Measurements from ENCODE around the gene C16orf86.

C16orf86 gene, protein sequence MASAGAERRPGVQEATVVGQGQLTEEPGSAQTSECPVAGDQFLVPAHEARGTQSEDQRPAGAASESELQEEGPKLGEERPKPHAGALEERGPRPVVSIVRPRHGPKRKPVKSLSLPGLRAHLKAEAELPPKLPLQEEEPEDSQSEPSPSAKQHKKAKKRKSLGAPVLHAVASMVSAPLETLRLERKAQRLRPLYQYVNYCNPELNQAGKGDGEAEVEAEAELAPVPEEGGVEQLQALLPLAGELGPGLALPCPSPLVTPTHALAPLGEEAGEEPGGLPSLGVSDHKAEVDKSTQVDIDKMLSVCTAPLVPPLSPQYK

DNA sequence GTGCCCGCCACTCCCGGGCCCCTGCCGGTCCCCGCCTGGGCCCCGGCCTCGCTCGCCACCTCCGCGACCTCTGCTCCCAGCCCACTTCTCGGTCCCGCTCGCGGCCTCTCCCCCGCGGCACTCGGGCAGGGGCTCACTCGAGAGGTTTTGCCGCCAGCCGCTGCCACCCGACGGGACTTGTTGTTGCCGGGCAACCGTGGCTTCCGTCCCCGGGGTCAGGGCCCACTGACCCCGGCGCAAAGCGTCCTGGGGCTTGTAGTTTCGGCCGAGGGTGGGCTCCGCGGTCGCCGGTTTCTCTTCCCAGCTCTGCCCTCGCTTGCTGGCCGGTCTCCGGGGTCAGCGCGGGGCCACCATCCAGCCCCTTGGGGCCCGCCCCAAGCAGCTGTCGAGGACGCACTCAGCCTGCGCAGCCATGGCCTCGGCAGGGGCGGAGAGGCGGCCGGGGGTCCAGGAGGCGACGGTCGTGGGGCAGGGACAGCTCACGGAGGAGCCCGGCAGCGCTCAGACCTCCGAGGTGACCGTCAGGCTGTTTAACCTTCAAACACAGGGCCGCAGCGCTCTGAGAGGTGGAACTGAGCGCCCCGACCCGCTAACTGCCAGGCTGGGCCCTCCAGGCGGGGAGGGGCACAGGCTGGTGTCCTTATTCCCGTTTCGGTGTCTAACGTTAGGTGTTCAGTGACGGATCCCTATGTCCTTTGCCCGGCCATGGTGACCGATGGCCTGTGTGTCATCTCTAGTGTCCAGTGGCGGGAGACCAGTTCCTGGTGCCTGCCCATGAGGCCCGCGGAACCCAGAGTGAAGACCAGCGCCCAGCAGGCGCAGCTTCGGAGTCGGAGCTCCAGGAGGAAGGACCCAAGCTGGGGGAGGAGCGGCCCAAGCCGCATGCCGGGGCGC is at the start of gene C16orf86, which contains the start of gene ENKD1:
C16orf86 (plus strand) TSS at position 256 of the 894 bp plus-strand sequence; CDS start at position 413, 157 bp downstream.
ENKD1 (minus strand) TSS at position 192 of the 894 bp plus-strand sequence. CDS start 308 bp downstream, outside the sequence.
- DNase-seq (ENCODE audit: low read depth) = peak; percentile 73

DNA sequence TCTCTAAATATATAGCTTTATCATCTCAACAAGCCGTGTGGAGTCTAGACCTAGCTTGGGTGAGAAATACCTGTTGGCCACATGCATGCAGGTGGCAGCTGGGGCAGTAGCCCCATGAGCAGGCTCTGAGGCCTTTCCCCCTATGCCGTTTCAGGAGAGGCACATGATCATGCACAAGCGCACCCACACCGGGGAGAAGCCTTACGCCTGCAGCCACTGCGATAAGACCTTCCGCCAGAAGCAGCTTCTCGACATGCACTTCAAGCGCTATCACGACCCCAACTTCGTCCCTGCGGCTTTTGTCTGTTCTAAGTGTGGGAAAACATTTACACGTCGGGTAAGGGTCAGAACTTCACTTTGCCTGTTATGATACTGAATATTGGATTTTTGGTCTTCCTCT is 38.4 kb upstream of the C16orf86 start:
- no peak for DNase-seq (ENCODE audit: low read depth)

DNA sequence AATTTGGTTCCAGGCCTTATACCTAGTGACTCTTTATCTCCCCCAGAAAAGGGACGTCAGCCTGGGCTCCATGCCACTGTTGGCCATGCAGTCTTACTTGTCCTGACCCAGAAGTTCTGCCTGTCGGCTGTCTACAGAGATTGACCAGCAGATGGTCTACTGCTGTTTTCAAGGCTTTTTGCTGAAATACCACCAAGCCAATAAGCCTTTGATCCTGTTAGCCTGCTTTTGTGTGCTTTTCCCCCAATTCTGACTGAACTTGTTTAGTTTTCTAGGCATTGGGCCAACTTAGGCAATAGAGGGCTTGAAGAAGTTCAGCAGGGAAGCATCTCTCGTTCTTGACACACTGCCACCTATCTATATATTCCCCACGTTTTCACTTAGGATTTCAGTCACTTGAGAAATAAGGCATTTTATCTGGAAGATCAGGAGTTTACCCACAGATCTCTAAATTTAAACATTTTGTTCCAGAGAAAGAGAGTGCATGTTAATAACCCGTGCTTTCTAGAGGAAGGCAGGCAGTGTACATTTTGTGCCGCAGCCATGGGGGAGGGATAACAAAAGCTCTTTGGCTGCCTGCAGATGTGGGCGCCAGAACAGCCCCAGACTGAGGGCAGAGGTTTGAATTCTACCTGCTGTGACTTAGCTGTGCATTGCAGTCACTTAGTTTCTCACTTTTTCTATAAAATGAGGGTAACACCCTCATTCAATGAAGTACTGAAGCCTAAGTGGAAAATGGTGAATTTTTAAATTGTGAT is 34.0 kb upstream of the C16orf86 start:
- DNase-seq (ENCODE audit: low read depth) = no peak

DNA sequence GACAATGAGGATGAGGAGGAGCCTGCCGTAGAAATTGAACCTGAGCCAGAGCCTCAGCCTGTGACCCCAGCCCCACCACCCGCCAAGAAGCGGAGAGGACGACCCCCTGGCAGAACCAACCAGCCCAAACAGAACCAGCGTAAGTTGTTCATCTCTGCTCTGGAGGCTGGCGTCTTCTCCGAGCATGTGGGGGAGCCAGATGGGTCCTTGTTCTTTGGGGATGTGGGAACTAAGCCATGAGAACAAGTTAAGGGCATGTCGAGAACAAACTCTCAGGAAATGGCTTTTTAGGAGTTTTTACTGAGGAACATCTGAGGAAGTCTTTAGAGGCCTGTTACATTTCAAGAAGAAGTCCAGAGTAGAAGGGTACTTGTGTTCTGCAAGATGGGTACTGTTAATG is 29.9 kb upstream of the C16orf86 start:
- DNase-seq (ENCODE audit: low read depth) = no peak

DNA sequence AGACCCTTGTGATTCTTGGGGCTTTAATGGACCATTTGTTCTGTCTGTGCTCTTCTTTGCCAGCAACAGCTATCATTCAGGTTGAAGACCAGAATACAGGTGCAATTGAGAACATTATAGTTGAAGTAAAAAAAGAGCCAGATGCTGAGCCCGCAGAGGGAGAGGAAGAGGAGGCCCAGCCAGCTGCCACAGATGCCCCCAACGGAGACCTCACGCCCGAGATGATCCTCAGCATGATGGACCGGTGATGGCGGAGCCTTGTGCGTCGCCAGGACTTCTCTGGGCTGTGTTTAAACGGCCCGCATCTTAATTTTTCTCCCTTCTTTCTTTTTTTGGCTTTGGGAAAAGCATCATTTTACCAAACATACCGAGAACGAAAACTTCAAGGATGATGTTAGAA is 29.0 kb upstream of the C16orf86 start:
- no peak for DNase-seq (ENCODE audit: low read depth)

DNA sequence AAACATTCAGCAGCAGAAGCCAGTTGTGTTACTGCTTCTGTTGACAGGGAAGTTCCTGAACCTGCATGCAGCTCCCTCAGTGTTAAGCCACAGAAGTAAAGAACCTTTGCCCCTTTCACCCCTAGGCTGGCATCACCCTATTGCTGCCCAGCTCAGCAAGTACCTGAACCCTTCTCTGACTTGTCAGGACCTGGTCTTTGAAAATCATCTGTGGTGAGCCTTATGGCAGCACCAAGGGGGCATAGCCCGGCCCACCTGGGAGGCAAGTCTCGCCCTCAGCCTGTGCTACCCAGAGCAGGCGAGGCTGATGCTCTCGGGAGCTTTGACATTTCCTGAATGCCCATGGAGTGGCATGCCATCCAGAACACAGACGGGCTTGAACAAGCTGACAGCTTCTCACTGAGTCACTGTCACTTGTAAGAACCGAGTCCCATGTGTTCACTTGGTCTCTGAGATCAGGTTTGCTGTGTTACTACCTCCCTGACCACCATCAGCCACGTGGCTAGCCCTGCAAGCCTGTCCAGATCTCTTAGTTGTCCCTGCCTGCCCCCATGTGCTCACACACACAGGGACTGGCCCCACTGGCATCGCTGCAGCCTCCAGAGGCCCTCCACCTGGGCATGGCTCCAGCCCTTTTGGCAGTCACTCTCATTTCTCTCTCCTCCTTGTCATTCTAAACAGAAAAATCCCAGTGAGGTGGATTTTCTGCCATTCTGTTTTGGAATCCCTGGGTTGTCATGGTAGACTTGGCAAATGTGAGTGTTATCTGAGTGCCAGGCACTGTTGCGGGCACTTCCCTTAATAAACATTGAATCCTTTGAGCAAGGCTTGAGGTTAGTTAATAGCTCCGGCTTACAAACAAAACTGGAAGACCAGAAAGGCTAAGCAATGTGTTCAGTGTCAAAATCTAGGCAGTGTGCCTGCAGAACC is 24.6 kb upstream of the C16orf86 start:
- no peak for DNase-seq (ENCODE audit: low read depth)

DNA sequence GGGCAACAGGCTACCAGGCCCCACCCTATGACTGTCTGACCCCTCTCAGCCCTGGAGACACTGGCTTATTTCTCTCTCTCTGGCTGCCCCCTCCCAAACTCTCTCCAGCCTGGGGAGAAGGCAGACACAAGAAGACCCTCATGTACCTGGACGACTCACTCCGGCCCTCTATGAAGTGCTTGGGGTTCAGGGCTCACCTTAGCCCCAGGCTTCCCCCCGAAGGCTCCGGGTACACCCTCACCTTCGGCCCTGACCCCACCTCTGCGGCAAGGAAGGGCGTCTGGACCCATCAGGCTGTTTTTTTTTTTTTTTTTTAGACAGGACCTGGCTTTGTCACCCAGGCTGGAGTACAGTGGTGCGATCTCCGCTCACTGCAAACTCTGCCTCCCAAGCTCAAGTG is 22.6 kb upstream of the C16orf86 start:
- DNase-seq (ENCODE audit: low read depth) = no peak

DNA sequence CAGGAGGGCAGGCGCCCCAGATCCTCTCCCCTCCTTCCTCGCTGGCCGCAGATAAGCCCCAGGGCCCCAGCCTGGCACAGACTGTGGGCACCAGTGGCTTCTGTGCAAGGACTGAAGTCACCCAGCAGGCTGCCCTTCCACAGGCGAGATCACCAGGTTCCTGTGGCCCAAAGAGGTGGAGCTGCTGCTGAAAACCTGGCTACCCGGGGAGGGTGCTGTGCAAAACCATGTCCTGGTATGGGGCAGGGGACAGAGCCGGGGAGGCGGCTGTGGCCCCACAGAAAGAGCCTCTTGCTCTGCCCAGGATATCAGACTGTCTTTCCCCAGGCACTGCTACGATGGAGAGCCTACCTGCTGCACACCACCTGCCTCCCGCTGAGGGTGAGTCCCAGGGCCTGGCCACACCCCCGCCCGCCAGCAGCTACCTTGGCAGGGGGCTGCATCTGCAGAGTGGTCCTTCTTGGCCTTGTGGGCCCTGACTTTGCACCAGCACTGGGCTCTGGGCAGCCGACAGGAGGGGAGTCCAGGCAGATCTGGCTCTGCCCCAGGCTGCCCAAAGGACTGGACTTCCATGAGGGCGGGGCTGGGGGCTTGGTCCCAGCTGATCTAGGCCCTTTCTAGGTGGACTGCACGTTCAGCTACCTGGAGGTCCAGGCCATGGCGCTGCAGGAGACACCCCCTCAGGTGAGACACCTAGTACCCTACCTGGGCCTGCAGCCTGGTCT is 21.1 kb upstream of the C16orf86 start:
- no peak for DNase-seq (ENCODE audit: low read depth)

DNA sequence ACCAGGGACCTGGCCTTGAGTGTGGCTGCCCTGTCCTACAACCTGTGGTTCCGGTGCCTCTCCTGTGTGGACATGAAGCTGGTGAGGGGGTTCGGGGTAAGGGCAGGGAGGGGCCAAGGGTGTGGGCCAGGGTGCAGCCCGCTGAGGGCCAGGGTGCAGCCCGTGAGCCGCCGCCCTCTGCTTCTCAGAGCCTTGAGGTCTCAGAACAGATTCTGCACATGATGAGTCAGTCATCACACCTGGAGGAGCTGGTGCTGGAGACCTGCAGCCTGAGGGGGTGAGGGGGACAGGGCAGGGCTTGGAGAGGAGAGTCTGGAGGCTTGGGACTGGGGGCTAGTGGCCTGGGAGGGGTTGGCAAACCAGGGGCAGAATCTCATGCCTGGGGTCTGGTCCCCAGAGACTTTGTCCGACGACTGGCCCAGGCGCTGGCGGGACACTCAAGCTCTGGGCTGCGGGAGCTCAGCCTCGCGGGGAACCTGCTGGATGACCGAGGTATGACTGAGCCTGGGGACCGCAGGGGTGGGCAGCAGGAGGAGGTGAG is 19.4 kb upstream of the C16orf86 start:
- no peak for DNase-seq (ENCODE audit: low read depth)

DNA sequence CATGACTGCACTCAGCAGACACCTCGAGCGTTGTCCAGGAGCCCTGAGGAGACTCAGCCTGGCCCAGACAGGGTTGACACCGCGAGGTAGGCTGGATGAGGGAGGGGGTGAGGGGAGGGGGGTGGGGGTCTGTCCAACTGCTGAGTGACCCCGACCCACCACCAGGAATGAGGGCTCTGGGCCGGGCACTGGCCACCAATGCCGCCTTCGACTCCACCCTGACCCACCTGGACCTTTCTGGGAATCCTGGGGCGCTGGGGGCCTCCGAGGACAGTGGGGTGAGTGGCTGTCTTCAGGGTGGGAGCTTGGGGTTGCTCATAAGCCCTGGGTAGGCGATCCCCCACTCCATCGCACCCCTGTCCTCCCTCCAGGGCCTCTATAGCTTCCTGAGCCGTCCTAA is 18.9 kb upstream of the C16orf86 start:
- DNase-seq (ENCODE audit: low read depth) = no peak

DNA sequence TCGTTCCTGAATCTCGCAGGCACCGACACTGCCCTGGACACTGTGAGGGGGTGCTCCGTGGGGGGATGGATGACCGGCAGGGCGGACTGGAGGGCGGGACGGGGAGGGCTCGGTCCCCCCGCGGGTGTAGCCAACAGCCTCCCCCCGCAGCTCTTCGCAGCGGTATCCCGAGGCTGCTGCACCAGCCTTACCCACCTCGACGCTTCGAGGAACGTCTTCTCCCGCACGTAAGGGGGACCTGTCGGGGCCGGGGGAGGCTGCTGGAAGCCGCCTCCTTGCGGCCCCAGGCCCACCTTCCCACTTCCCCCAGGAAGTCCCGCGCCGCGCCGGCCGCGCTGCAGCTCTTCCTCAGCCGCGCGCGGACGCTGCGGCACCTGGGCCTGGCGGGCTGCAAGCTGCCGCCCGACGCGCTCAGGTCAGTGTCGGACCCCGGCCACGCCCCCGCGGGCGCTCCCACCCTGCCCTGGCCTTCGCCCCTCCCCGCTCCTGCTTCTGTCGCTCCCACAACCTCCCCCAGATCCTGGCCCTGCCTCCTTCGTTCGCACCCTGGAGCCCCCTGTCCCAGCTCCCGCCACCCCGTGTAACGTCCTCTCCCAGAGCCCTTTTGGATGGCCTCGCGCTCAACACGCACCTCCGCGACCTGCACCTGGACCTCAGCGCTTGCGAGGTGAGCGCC is 18.4 kb upstream of the C16orf86 start:
- DNase-seq (ENCODE audit: low read depth) = no peak

DNA sequence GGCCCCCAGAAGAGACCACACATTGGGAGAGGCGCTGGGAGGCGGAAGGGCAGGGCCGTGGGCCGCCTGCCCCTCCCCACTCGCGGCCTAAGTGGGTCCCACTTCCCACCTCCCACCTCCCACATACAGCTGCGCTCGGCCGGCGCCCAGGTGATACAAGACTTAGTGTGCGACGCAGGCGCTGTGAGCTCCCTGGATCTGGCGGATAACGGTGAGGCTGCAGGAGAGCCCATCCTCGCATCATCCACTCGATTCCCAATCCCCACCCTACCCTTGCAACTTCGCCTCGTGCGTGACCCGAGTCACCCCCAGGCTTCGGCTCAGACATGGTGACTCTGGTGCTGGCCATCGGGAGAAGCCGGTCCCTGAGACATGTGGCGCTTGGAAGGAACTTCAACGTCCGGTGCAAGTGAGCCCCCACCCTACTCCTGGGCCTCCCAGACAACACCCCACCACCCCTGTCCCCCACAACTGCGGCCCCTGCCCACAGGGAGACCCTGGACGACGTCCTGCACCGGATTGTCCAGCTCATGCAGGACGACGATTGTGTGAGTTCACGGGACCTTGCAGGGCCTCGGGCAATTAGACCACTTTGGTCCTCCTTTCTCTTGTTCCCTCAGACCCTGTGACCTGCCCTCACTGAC is 17.7 kb upstream of the C16orf86 start:
- no peak for DNase-seq (ENCODE audit: low read depth)

DNA sequence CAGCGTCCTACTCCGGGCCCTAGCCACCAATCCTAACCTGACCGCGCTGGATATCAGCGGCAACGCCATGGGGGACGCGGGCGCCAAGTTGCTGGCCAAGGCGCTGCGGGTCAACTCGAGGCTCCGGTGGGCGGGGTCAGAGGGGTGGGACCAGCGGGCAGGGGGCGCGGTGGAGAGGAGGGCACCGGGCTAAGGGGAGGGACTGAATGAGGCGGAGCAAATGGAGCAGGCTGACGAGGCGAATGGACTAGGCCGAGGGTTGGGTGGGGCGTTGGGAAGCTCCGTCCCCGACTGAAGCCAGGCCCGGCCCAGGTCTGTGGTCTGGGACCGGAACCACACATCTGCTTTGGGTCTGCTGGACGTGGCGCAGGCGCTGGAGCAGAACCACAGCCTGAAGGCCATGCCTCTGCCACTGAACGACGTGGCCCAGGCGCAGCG is 17.1 kb upstream of the C16orf86 start:
- no peak for DNase-seq (ENCODE audit: low read depth)

DNA sequence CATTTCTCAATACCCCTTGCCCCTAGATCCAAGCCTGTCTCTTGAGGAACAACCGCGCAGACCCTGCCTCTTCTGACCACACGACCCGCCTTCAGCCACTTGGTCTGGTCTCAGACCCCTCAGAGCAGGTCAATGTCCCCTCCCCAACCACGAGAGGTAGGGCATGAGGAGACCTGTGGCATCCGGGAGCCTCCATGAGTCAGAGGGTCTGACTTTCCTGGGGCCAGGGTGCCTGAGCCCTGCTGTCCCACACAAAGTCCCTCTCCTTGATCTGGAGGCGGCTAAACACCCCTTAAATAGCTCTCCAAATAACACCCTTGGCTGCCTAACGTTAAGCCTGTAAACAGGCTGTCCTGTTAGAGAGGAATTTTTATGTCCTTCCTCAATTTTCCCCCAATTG is 16.6 kb upstream of the C16orf86 start:
- no peak for DNase-seq (ENCODE audit: low read depth)

DNA sequence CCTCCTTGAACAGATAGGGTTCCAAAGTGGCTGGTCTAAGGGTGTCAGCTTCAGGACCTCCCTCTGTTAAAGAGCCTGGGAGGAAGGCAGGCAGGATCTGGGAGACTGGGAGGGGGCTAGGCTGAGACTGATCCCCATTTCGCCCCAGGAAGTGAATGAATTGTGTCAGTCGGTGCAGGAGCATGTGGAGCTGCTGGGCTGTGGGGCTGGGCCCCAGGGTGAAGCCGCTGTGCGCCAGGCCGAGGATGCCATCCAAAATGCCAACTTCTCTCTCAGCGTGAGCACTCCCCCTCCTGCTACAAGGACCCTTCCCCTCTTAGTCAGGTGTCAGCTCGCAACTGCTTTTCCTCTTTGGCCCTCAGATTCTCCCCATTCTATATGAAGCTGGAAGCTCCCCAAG is 15.6 kb upstream of the C16orf86 start:
- no peak for DNase-seq (ENCODE audit: low read depth)

DNA sequence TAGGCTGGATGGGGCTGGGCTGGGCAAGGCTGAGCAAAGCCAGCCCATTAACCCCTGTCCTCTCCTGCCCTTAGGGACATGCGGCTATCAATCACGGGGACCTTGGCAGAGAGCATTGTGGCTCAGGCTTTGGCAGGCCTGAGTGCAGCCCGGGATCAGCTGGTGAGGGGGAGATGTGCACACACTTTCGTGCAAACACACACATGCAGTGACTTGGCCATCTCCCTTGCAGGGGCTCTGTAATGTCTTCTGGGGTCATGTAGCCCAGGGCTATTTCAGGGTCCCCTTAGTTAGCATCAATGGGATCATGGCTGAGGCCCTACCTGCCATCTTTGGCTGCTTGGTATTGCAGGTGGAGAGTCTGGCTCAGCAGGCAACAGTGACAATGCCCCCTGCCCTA is 14.8 kb upstream of the C16orf86 start:
- no peak for DNase-seq (ENCODE audit: low read depth)

DNA sequence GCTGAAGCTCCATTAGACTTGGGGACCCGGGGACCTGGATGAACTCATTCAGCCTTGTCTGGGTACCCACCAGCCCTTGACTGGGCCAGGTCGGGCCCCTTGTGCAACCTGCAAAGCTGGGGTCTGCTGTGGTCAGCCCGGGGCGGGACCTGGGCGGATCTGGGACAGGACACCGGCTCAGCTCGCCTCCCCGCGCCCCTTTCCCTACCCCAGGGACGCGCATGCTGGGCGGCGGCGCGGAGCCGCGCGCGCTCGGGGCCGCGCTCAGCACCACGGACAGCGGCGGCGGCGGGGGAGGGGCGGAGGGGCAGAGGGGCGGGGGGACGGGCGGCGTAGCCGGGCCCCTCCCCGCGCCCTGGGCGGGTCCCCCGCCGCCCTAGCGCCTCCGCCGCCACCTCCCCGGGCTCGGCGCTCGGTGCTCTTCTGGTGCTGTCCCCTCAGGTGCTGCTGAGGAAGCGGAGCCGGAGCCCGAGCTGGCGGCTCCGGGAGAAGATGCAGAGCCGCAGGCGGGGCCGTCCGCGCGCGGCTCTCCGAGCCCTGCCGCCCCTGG is 14.0 kb upstream of the C16orf86 start:
- no peak for DNase-seq (ENCODE audit: low read depth)

DNA sequence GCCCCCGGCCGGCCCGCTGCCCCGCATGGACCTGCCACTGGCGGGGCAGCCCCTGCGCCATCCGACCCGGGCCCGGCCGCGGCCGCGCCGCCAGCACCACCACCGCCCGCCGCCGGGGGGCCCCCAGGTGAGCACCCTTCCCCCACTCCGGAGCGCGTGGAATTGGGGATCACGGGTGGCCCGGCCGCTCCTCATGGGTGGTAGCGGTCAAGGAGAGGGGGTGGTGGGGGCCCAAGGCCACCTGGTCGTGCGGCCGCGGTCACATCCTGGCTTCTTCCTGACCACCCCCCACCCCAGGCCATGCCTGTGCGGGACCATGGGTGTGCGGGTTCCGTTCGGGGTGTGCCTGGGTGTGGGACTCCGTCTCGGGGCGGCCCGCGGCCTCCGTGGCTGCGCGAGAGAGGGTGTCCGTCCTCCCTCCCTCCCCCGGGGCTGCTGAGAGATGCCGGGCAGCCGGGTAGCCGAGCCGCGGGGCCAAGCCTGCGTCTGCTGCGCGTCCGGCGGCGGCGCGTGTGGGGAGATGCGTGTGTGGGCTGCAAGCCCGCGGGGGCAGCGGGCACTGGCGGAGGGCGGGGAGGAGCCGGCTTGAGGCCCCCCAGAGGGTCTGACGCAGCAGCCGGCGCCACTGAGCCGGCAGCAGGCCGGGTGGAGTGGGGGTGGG is 13.4 kb upstream of the C16orf86 start:
- no peak for DNase-seq (ENCODE audit: low read depth)

Data from stimulated activated CD8-positive, alpha-beta memory T cell treated with anti-CD3 and anti-CD28 coated beads, Interleukin-4, amount 100 ng/mL, for 24 hours (primary cell).